Measurements from ENCODE around the gene COX20. TPM values are rescaled to one million over a fixed set of nuclear protein-coding genes. Genes with fewer than 3 reads are reported as not detected.

The COX20 gene
- total RNA-seq, 1 donor = 44.2 TPM

DNA sequence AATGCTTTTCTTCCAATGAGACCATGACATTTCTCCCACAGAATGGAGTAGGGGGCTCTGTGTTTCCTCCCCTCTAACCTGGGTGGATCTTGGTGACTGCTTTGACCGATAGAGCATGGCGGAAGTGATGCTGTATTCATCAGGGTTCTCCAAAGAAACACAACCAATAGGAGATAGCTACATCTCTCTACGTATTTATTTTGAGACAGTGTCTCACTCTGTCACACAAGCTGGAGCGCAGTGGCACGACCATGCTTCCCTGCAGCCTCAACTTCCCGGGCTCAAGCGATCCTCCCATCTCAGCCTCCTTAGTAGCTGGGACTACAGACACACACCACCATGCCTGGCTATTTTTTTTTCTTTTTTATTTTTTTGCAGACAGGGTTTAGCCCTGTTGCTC lies 58.4 kb downstream of the COX20 start:
- no peak overlapping the region for H3K4me3 ChIP-seq (ENCODE audit: low read depth, low read length)
- TF ChIP-seq, protein P1, sequence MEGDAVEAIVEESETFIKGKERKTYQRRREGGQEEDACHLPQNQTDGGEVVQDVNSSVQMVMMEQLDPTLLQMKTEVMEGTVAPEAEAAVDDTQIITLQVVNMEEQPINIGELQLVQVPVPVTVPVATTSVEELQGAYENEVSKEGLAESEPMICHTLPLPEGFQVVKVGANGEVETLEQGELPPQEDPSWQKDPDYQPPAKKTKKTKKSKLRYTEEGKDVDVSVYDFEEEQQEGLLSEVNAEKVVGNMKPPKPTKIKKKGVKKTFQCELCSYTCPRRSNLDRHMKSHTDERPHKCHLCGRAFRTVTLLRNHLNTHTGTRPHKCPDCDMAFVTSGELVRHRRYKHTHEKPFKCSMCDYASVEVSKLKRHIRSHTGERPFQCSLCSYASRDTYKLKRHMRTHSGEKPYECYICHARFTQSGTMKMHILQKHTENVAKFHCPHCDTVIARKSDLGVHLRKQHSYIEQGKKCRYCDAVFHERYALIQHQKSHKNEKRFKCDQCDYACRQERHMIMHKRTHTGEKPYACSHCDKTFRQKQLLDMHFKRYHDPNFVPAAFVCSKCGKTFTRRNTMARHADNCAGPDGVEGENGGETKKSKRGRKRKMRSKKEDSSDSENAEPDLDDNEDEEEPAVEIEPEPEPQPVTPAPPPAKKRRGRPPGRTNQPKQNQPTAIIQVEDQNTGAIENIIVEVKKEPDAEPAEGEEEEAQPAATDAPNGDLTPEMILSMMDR (IDR thresholded peaks at IDR 0.05; ENCODE audit: insufficient read depth, low read length) = no peak
- no peak for DNase-seq (ENCODE audit: low read depth)

Other genes starting within 250 kb of the COX20 start
- gene DESI2, start 182.5 kb upstream of the COX20 start, total RNA-seq (ENCODE audit: low replicate concordance) = 25.2 and 54.7 TPM in 2 replicates
- gene HNRNPU, start 28.9 kb downstream of the COX20 start, total RNA-seq (ENCODE audit: low replicate concordance) = 348 and 773 TPM in 2 replicates

Data from fibroblast of the aortic adventitia (primary cell).